Measurements from ENCODE around the gene POLR3GL. TPM values are rescaled to one million over a fixed set of nuclear protein-coding genes. Genes with fewer than 3 reads are reported as not detected.

POLR3GL gene
- total RNA-seq, 6 experiments from 2014 or later = 8.4 to 14.3 (median 11.9) TPM

- peak; percentile 82 to 92 (median 86) for ATAC-seq
- Histone ChIP-seq H3K27ac (peak overlapping the region in 2 of 3 donors; percentile 49 to 54), H3K4me3 (no peak overlapping the region), H3K27me3 (no peaks in the 10 kb centered on the region), H3K36me3 (no peaks in the 10 kb centered on the region), H3K4me1 (peaks cover 0 to 10% (median 4%) of the 10 kb centered on the region in 4 donors), H3K9me3 (no peaks in the 10 kb centered on the region)
- intact Hi-C loops (cut with DNase I) = no loop called here
- WGBS (ENCODE audit: insufficient coverage, low coverage, low lambda C conversion rate, missing lambda C conversion rate) = 28% methylated on average over 7 of the region's 7 CpGs
- TF ChIP-seq CTCF (IDR thresholded peaks at IDR 0.05) = no peak
- TF ChIP-seq POLR2A (IDR thresholded peaks at IDR 0.05) = peak; percentile 33
- peak; percentile 51 to 85 (median 75) for DNase-seq
These were observed 8.1 kb downstream of the POLR3GL start for GRCh38 chr1:145972580-145972979.

- H3K4me3 ChIP-seq = no peak overlapping the region
- 77% methylated on average over 6 of the region's 7 CpGs for WGBS (ENCODE audit: insufficient coverage, low coverage, low lambda C conversion rate, missing lambda C conversion rate)
- H3K36me3 ChIP-seq = no peaks in the 10 kb centered on the region
- intact Hi-C loops (cut with DNase I) = loop anchor here in 1 of 2 donors (5.0 kb wide), 1 partner anchor 38 kb away; no protein-coding TSS in a partner anchor
- H3K27me3 ChIP-seq = no peaks in the 10 kb centered on the region
- DNase-seq (peak in 1 of 3 donors; percentile 42), ATAC-seq (no peak)
- peaks cover 0 to 19% (median 9%) of the 10 kb centered on the region in 4 donors for H3K4me1 ChIP-seq
- H3K27ac ChIP-seq = no peak overlapping the region
- TF ChIP-seq CTCF (IDR thresholded peaks at IDR 0.05) = no peak
- no peak for TF ChIP-seq POLR2A (IDR thresholded peaks at IDR 0.05)
- no peaks in the 10 kb centered on the region for H3K9me3 ChIP-seq
These were observed 10.2 kb downstream of the POLR3GL start for GRCh38 chr1:145974721-145975120.

- intact Hi-C loops (cut with DNase I) = loop anchor here in 1 of 2 donors (5.0 kb wide), 1 partner anchor 37 kb away; no protein-coding TSS in a partner anchor
- H3K27ac ChIP-seq = no peak overlapping the region
- H3K4me3 ChIP-seq = no peak overlapping the region
- 38% methylated on average over 4 of the region's 4 CpGs for WGBS (ENCODE audit: insufficient coverage, low coverage, low lambda C conversion rate, missing lambda C conversion rate)
- DNase-seq (peak in 1 of 3 donors; percentile 45), ATAC-seq (peak in 1 of 4 donors; percentile 6)
- H3K36me3 ChIP-seq = no peaks in the 10 kb centered on the region
- no peaks in the 10 kb centered on the region for H3K9me3 ChIP-seq
- no peak for TF ChIP-seq POLR2A (IDR thresholded peaks at IDR 0.05)
- no peak for TF ChIP-seq CTCF (IDR thresholded peaks at IDR 0.05)
- H3K27me3 ChIP-seq = no peaks in the 10 kb centered on the region
- H3K4me1 ChIP-seq = peaks cover 0 to 20% (median 9%) of the 10 kb centered on the region in 4 donors
These were observed 10.7 kb downstream of the POLR3GL start for GRCh38 chr1:145975216-145975615.

- Histone ChIP-seq H3K27ac (no peak overlapping the region), H3K4me1 (peaks cover 0 to 37% (median 15%) of the 10 kb centered on the region in 4 donors), H3K9me3 (no peaks in the 10 kb centered on the region), H3K27me3 (no peaks in the 10 kb centered on the region), H3K4me3 (no peak overlapping the region), H3K36me3 (no peaks in the 10 kb centered on the region)
- ATAC-seq (no peak), DNase-seq (no peak)
- intact Hi-C loops (cut with DNase I) = loop anchor here in 1 of 2 donors (5.0 kb wide), 1 partner anchor 35 kb away; no protein-coding TSS in a partner anchor
- 63% methylated on average over 4 of the region's 5 CpGs for WGBS (ENCODE audit: insufficient coverage, low coverage, low lambda C conversion rate, missing lambda C conversion rate)
- TF ChIP-seq POLR2A (IDR thresholded peaks at IDR 0.05) (no peak), CTCF (IDR thresholded peaks at IDR 0.05) (no peak)
These were observed 12.5 kb downstream of the POLR3GL start for GRCh38 chr1:145977016-145977415.

Data from right lobe of liver (tissue), 6 donors.